ENCODE measurements around the gene LKAAEAR1. TPM values are rescaled to one million over a fixed set of nuclear protein-coding genes. Genes with fewer than 3 reads are reported as not detected.

LKAAEAR1 gene
- total and polyA plus RNA-seq, 2 donors, result 0.14 to 0.80 TPM

GRCh38 chr20:64083378-64083803 lies 807 bp downstream of the LKAAEAR1 start:
- Histone ChIP-seq H3K36me3 (ENCODE audit: control insufficient read depth in 2 of 2, insufficient read depth in 2 of 2, low read length in 1 of 2) (no peaks in the 10 kb centered on the region), H3K4me3 (ENCODE audit: low read length in 2 of 2) (peak overlapping the region; percentile 13 to 60), H3K27me3 (ENCODE audit: control insufficient read depth in 2 of 2, insufficient read depth in 1 of 2, low read length in 1 of 2) (peaks cover 36 to 85% of the 10 kb centered on the region in 2 donors), H3K27ac (ENCODE audit: low read depth in 1 of 2, low read length in 1 of 2) (no peak overlapping the region), H3K9me3 (ENCODE audit: control insufficient read depth in 2 of 2, insufficient read depth in 1 of 2, low read length in 1 of 2) (peaks cover 3 to 22% of the 10 kb centered on the region in 2 donors), H3K4me1 (ENCODE audit: control insufficient read depth in 2 of 2, insufficient read depth in 2 of 2, low read length in 2 of 2) (peaks cover 24 to 50% of the 10 kb centered on the region in 2 donors)
- DNase-seq (ENCODE audit: low read depth in 6 of 9, low spot score in 9 of 9), result peak in 3 of 9 donors; percentile 66 to 80 (median 68)
- WGBS, result under 1% methylated on average over 52 of the region's 52 CpGs

- peaks cover 29 to 55% of the 10 kb centered on the region in 2 donors for H3K4me1 ChIP-seq (ENCODE audit: control insufficient read depth in 2 of 2, insufficient read depth in 2 of 2, low read length in 2 of 2)
- H3K27ac ChIP-seq (ENCODE audit: low read depth in 1 of 2, low read length in 1 of 2), result no peak overlapping the region
These were observed 1.3 kb downstream of the LKAAEAR1 start for GRCh38 chr20:64082820-64083377.

GRCh38 chr20:64082126-64082731 lies 2.0 kb downstream of the LKAAEAR1 start:
- H3K9me3 ChIP-seq (ENCODE audit: control insufficient read depth in 2 of 2, insufficient read depth in 1 of 2, low read length in 1 of 2), result peaks cover 3 to 18% of the 10 kb centered on the region in 2 donors
- no peaks in the 10 kb centered on the region for H3K36me3 ChIP-seq (ENCODE audit: control insufficient read depth in 2 of 2, insufficient read depth in 2 of 2, low read length in 1 of 2)
- WGBS, result 6% methylated on average over 13 of the region's 13 CpGs
- H3K27me3 ChIP-seq (ENCODE audit: control insufficient read depth in 2 of 2, insufficient read depth in 1 of 2, low read length in 1 of 2), result peaks cover 36 to 79% of the 10 kb centered on the region in 2 donors
- no peak overlapping the region for H3K4me3 ChIP-seq (ENCODE audit: low read length in 2 of 2)
- peak in 1 of 9 donors; percentile 46 for DNase-seq (ENCODE audit: low read depth in 6 of 9, low spot score in 9 of 9)
- H3K4me1 ChIP-seq (ENCODE audit: control insufficient read depth in 2 of 2, insufficient read depth in 2 of 2, low read length in 2 of 2), result peaks cover 35 to 61% of the 10 kb centered on the region in 2 donors
- no peak overlapping the region for H3K27ac ChIP-seq (ENCODE audit: low read depth in 1 of 2, low read length in 1 of 2)

More at GRCh38 chr20:64082820-64083377, 1.3 kb downstream of the LKAAEAR1 start:
- H3K9me3 ChIP-seq (ENCODE audit: control insufficient read depth in 2 of 2, insufficient read depth in 1 of 2, low read length in 1 of 2), result peaks cover 3 to 20% of the 10 kb centered on the region in 2 donors
- peak overlapping the region in 1 of 2 donors; percentile 13 for H3K4me3 ChIP-seq (ENCODE audit: low read length in 2 of 2)
- no peaks in the 10 kb centered on the region for H3K36me3 ChIP-seq (ENCODE audit: control insufficient read depth in 2 of 2, insufficient read depth in 2 of 2, low read length in 1 of 2)
- no peak for DNase-seq (ENCODE audit: low read depth in 6 of 9, low spot score in 9 of 9)
- WGBS, result 18% methylated on average over 13 of the region's 13 CpGs
- H3K27me3 ChIP-seq (ENCODE audit: control insufficient read depth in 2 of 2, insufficient read depth in 1 of 2, low read length in 1 of 2), result peaks cover 36 to 81% of the 10 kb centered on the region in 2 donors

GRCh38 chr20:64081624-64081964 lies 2.6 kb downstream of the LKAAEAR1 start:
- peaks cover under 1 to 13% of the 10 kb centered on the region in 2 donors for H3K9me3 ChIP-seq (ENCODE audit: control insufficient read depth in 2 of 2, insufficient read depth in 1 of 2, low read length in 1 of 2)

GRCh38 chr20:64080813-64081623 lies 3.2 kb downstream of the LKAAEAR1 start:
- DNase-seq (ENCODE audit: low read depth in 6 of 9, low spot score in 9 of 9), result no peak

More at GRCh38 chr20:64081624-64081964, 2.6 kb downstream of the LKAAEAR1 start:
- no peak overlapping the region for H3K4me3 ChIP-seq (ENCODE audit: low read length in 2 of 2)
- peaks cover 36 to 76% of the 10 kb centered on the region in 2 donors for H3K27me3 ChIP-seq (ENCODE audit: control insufficient read depth in 2 of 2, insufficient read depth in 1 of 2, low read length in 1 of 2)
- DNase-seq (ENCODE audit: low read depth in 6 of 9, low spot score in 9 of 9), result no peak
- H3K4me1 ChIP-seq (ENCODE audit: control insufficient read depth in 2 of 2, insufficient read depth in 2 of 2, low read length in 2 of 2), result peaks cover 41 to 68% of the 10 kb centered on the region in 2 donors
- H3K36me3 ChIP-seq (ENCODE audit: control insufficient read depth in 2 of 2, insufficient read depth in 2 of 2, low read length in 1 of 2), result no peaks in the 10 kb centered on the region
- 99% methylated on average over 6 of the region's 6 CpGs for WGBS
- H3K27ac ChIP-seq (ENCODE audit: low read depth in 1 of 2, low read length in 1 of 2), result no peak overlapping the region

GRCh38 chr20:64080013-64080812 lies 4.0 kb downstream of the LKAAEAR1 start, which contains the start of gene OPRL1:
OPRL1 (plus strand) TSS chr20:64080082; CDS start chr20:64092721, 12,639 bp downstream.
- Histone ChIP-seq H3K27ac (ENCODE audit: low read depth in 1 of 2, low read length in 1 of 2) (peak within 1 kb of the TSS; percentile 62 to 93), H3K27me3 (ENCODE audit: control insufficient read depth in 2 of 2, insufficient read depth in 1 of 2, low read length in 1 of 2) (peaks cover 30 to 62% of the 10 kb centered on the region in 2 donors), H3K4me3 (ENCODE audit: low read length in 2 of 2) (peak within 1 kb of the TSS; percentile 71 to 83), H3K9me3 (ENCODE audit: control insufficient read depth in 2 of 2, insufficient read depth in 1 of 2, low read length in 1 of 2) (peaks cover 1 to 8% of the 10 kb centered on the region in 2 donors), H3K4me1 (ENCODE audit: control insufficient read depth in 2 of 2, insufficient read depth in 2 of 2, low read length in 2 of 2) (peaks cover 43 to 74% of the 10 kb centered on the region in 2 donors), H3K36me3 (ENCODE audit: control insufficient read depth in 2 of 2, insufficient read depth in 2 of 2, low read length in 1 of 2) (peaks cover 4 to 9% of the 10 kb centered on the region in 2 donors)
- peak in 1 of 9 donors; percentile 51 for DNase-seq (ENCODE audit: low read depth in 6 of 9, low spot score in 9 of 9)
- 7% methylated on average over 62 of the region's 62 CpGs for WGBS

More at GRCh38 chr20:64080813-64081623, 3.2 kb downstream of the LKAAEAR1 start:
- H3K27me3 ChIP-seq (ENCODE audit: control insufficient read depth in 2 of 2, insufficient read depth in 1 of 2, low read length in 1 of 2), result peaks cover 34 to 70% of the 10 kb centered on the region in 2 donors
- H3K4me3 ChIP-seq (ENCODE audit: low read length in 2 of 2), result peak overlapping the region in 1 of 2 donors; percentile 46
- H3K9me3 ChIP-seq (ENCODE audit: control insufficient read depth in 2 of 2, insufficient read depth in 1 of 2, low read length in 1 of 2), result peaks cover 1 to 9% of the 10 kb centered on the region in 2 donors
- peaks cover 43 to 73% of the 10 kb centered on the region in 2 donors for H3K4me1 ChIP-seq (ENCODE audit: control insufficient read depth in 2 of 2, insufficient read depth in 2 of 2, low read length in 2 of 2)
- WGBS, result 91% methylated on average over 17 of the region's 17 CpGs
- H3K27ac ChIP-seq (ENCODE audit: low read depth in 1 of 2, low read length in 1 of 2), result peak overlapping the region in 1 of 2 donors; percentile 37
- H3K36me3 ChIP-seq (ENCODE audit: control insufficient read depth in 2 of 2, insufficient read depth in 2 of 2, low read length in 1 of 2), result peaks cover 0 to 5% of the 10 kb centered on the region in 2 donors

- H3K4me1 ChIP-seq (ENCODE audit: control insufficient read depth in 2 of 2, insufficient read depth in 2 of 2, low read length in 2 of 2), result peaks cover 43 to 70% of the 10 kb centered on the region in 2 donors
- H3K9me3 ChIP-seq (ENCODE audit: control insufficient read depth in 2 of 2, insufficient read depth in 1 of 2, low read length in 1 of 2), result peaks cover 1 to 8% of the 10 kb centered on the region in 2 donors
- peaks cover 23 to 54% of the 10 kb centered on the region in 2 donors for H3K27me3 ChIP-seq (ENCODE audit: control insufficient read depth in 2 of 2, insufficient read depth in 1 of 2, low read length in 1 of 2)
- H3K27ac ChIP-seq (ENCODE audit: low read depth in 1 of 2, low read length in 1 of 2), result peak within 1 kb of the TSS; percentile 93 to 95
- under 1% methylated on average over 73 of the region's 73 CpGs for WGBS
- DNase-seq (ENCODE audit: low read depth in 6 of 9, low spot score in 9 of 9), result peak in 4 of 9 donors; percentile 47 to 85 (median 70)
- peak within 1 kb of the TSS; percentile 71 to 83 for H3K4me3 ChIP-seq (ENCODE audit: low read length in 2 of 2)
- H3K36me3 ChIP-seq (ENCODE audit: control insufficient read depth in 2 of 2, insufficient read depth in 2 of 2, low read length in 1 of 2), result peaks cover 12 to 17% of the 10 kb centered on the region in 2 donors
These were observed 4.8 kb downstream of the LKAAEAR1 start, which contains the start of gene RGS19 for GRCh38 chr20:64079273-64080012. RGS19 (minus strand) TSS chr20:64079518; CDS start chr20:64076886, 2,632 bp downstream.

GRCh38 chr20:64078934-64079272 lies 5.3 kb downstream of the LKAAEAR1 start:
- Histone ChIP-seq H3K27ac (ENCODE audit: low read depth in 1 of 2, low read length in 1 of 2) (peak overlapping the region; percentile 62 to 93), H3K27me3 (ENCODE audit: control insufficient read depth in 2 of 2, insufficient read depth in 1 of 2, low read length in 1 of 2) (peaks cover 17 to 49% of the 10 kb centered on the region in 2 donors), H3K4me1 (ENCODE audit: control insufficient read depth in 2 of 2, insufficient read depth in 2 of 2, low read length in 2 of 2) (peaks cover 37 to 66% of the 10 kb centered on the region in 2 donors), H3K4me3 (ENCODE audit: low read length in 2 of 2) (peak overlapping the region; percentile 71 to 83), H3K36me3 (ENCODE audit: control insufficient read depth in 2 of 2, insufficient read depth in 2 of 2, low read length in 1 of 2) (peaks cover 17 to 22% of the 10 kb centered on the region in 2 donors), H3K9me3 (ENCODE audit: control insufficient read depth in 2 of 2, insufficient read depth in 1 of 2, low read length in 1 of 2) (peaks cover 1 to 8% of the 10 kb centered on the region in 2 donors)
- no peak for DNase-seq (ENCODE audit: low read depth in 6 of 9, low spot score in 9 of 9)
- 2% methylated on average over 4 of the region's 4 CpGs for WGBS
